ENCODE measurements around the gene HIC1. TPM values are rescaled to one million over a fixed set of nuclear protein-coding genes. Genes with fewer than 3 reads are reported as not detected.
A peak's percentile ranks its signal among the peaks of the same experiment; 100 is the strongest.

HIC1 gene
- total and polyA plus RNA-seq, 4 donors = 0.44 to 4.8 (median 3.7) TPM

DNA sequence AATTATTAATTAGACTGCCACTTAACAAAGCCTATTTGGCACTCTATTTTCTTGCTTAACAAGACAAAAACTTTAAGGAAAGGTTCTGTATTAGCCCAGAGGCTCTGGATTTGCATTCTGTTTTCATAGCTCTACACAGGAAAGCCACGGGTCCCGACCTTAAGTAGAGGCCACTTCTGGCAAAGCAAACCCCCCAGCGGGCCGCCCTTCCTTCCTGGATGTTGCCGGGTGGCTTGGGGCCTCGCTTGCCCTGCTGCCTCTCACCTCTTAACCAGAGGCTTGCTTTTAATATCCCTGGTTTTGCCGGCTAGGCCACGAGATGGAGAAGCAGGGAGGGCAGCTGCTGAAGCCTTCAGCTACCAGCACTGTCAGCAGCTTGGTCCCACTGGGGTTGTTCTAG lies 34.2 kb upstream of the HIC1 start:
- Histone ChIP-seq H3K36me3 (ENCODE audit: control insufficient read depth in 4 of 4, insufficient read depth in 3 of 4, low read depth in 1 of 4, low read length in 3 of 4) (no peaks in the 10 kb centered on the region), H3K4me1 (ENCODE audit: control insufficient read depth in 4 of 4, insufficient read depth in 4 of 4, low read length in 3 of 4) (peaks cover 5 to 55% (median 32%) of the 10 kb centered on the region in 4 donors), H3K4me3 (ENCODE audit: low read depth in 1 of 3, low read length in 3 of 3) (no peak overlapping the region), H3K27me3 (ENCODE audit: control insufficient read depth in 4 of 4, insufficient read depth in 4 of 4, low read length in 3 of 4) (no peaks in the 10 kb centered on the region), H3K27ac (ENCODE audit: low read depth in 1 of 2, low read length in 2 of 2) (no peak overlapping the region), H3K9ac (ENCODE audit: low read depth in 1 of 2, low read length in 2 of 2) (no peak overlapping the region), H3K9me3 (ENCODE audit: control insufficient read depth in 4 of 4, low read length in 3 of 4) (no peaks in the 10 kb centered on the region)
- TF ChIP-seq NR2F2 (IDR thresholded peaks at IDR 0.05) (peak; percentile 95), RXRA (IDR thresholded peaks at IDR 0.05) (peak in 1 of 2 donors; percentile 7), FOXA1 (IDR thresholded peaks at IDR 0.05) (no peak)
- TF ChIP-seq, protein P1, sequence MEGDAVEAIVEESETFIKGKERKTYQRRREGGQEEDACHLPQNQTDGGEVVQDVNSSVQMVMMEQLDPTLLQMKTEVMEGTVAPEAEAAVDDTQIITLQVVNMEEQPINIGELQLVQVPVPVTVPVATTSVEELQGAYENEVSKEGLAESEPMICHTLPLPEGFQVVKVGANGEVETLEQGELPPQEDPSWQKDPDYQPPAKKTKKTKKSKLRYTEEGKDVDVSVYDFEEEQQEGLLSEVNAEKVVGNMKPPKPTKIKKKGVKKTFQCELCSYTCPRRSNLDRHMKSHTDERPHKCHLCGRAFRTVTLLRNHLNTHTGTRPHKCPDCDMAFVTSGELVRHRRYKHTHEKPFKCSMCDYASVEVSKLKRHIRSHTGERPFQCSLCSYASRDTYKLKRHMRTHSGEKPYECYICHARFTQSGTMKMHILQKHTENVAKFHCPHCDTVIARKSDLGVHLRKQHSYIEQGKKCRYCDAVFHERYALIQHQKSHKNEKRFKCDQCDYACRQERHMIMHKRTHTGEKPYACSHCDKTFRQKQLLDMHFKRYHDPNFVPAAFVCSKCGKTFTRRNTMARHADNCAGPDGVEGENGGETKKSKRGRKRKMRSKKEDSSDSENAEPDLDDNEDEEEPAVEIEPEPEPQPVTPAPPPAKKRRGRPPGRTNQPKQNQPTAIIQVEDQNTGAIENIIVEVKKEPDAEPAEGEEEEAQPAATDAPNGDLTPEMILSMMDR (IDR thresholded peaks at IDR 0.05; ENCODE audit: low read depth, low read length, missing input control) = no peak
- no peak for DNase-seq (ENCODE audit: low spot score)
- WGBS = 73% methylated on average over 8 of the region's 8 CpGs

DNA sequence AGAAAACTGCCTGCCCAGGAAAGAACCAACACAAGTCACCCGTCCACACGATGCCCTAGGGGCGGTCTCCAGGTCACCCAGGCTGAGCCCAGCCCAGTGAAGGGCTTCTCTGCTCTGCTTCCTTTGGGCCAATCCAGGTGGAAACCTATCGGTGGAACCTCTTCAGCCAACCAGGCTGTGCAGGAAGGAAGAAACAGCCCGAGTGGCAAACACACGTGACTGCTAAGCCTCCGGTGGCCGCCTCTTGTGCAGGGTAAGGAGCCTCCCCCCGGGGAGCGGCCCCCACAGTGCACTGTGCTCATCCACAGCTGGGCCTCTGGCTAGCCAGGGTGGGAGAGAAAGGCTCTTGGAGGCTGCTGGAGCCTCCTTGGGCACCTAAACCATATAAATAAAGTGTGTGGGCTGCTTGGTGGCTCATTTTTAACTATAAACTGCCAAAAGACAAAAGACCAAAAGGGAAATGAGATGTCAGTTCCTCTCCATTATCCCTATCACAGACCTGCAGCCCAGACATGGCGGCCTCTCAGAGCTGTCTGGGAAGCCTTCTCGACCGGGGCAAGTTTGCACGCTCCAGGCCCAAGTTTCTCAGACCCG lies 32.2 kb upstream of the HIC1 start:
- TF ChIP-seq HNF4G (IDR thresholded peaks at IDR 0.05) (no peak), TAF1 (conservative IDR thresholded peaks at IDR 0.05) (no peak), RAD21 (IDR thresholded peaks at IDR 0.05) (no peak), NR2F2 (IDR thresholded peaks at IDR 0.05) (no peak), SP1 (IDR thresholded peaks at IDR 0.05) (no peak), JUND (IDR thresholded peaks at IDR 0.05) (no peak), EGR1 (IDR thresholded peaks at IDR 0.05; ENCODE audit: low read depth in 2 of 2) (no peak), GABPA (IDR thresholded peaks at IDR 0.05 in 1 of 2, conservative IDR thresholded peaks at IDR 0.05 in 1 of 2) (no peak), RXRA (IDR thresholded peaks at IDR 0.05) (no peak), HNF4A (conservative IDR thresholded peaks at IDR 0.05) (no peak), FOXA2 (IDR thresholded peaks at IDR 0.05) (no peak), YY1 (IDR thresholded peaks at IDR 0.05) (no peak), FOXA1 (IDR thresholded peaks at IDR 0.05) (no peak)
- TF ChIP-seq, protein P2, sequence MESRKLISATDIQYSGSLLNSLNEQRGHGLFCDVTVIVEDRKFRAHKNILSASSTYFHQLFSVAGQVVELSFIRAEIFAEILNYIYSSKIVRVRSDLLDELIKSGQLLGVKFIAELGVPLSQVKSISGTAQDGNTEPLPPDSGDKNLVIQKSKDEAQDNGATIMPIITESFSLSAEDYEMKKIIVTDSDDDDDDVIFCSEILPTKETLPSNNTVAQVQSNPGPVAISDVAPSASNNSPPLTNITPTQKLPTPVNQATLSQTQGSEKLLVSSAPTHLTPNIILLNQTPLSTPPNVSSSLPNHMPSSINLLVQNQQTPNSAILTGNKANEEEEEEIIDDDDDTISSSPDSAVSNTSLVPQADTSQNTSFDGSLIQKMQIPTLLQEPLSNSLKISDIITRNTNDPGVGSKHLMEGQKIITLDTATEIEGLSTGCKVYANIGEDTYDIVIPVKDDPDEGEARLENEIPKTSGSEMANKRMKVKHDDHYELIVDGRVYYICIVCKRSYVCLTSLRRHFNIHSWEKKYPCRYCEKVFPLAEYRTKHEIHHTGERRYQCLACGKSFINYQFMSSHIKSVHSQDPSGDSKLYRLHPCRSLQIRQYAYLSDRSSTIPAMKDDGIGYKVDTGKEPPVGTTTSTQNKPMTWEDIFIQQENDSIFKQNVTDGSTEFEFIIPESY (IDR thresholded peaks at IDR 0.05) = no peak
- TF ChIP-seq, protein P3, sequence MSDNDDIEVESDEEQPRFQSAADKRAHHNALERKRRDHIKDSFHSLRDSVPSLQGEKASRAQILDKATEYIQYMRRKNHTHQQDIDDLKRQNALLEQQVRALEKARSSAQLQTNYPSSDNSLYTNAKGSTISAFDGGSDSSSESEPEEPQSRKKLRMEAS (IDR thresholded peaks at IDR 0.05) = no peak
- TF ChIP-seq, protein P4, sequence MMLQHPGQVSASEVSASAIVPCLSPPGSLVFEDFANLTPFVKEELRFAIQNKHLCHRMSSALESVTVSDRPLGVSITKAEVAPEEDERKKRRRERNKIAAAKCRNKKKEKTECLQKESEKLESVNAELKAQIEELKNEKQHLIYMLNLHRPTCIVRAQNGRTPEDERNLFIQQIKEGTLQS (IDR thresholded peaks at IDR 0.05) = no peak
- TF ChIP-seq, protein P1 (IDR thresholded peaks at IDR 0.05; ENCODE audit: low read depth, low read length, missing input control) = no peak
- TF ChIP-seq, protein P5, sequence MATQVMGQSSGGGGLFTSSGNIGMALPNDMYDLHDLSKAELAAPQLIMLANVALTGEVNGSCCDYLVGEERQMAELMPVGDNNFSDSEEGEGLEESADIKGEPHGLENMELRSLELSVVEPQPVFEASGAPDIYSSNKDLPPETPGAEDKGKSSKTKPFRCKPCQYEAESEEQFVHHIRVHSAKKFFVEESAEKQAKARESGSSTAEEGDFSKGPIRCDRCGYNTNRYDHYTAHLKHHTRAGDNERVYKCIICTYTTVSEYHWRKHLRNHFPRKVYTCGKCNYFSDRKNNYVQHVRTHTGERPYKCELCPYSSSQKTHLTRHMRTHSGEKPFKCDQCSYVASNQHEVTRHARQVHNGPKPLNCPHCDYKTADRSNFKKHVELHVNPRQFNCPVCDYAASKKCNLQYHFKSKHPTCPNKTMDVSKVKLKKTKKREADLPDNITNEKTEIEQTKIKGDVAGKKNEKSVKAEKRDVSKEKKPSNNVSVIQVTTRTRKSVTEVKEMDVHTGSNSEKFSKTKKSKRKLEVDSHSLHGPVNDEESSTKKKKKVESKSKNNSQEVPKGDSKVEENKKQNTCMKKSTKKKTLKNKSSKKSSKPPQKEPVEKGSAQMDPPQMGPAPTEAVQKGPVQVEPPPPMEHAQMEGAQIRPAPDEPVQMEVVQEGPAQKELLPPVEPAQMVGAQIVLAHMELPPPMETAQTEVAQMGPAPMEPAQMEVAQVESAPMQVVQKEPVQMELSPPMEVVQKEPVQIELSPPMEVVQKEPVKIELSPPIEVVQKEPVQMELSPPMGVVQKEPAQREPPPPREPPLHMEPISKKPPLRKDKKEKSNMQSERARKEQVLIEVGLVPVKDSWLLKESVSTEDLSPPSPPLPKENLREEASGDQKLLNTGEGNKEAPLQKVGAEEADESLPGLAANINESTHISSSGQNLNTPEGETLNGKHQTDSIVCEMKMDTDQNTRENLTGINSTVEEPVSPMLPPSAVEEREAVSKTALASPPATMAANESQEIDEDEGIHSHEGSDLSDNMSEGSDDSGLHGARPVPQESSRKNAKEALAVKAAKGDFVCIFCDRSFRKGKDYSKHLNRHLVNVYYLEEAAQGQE (IDR thresholded peaks at IDR 0.05) = no peak
- Histone ChIP-seq H3K4me1 (ENCODE audit: control insufficient read depth in 4 of 4, insufficient read depth in 4 of 4, low read length in 3 of 4) (peaks cover 2 to 45% (median 29%) of the 10 kb centered on the region in 4 donors), H3K9me3 (ENCODE audit: control insufficient read depth in 4 of 4, low read length in 3 of 4) (no peaks in the 10 kb centered on the region), H3K4me3 (ENCODE audit: low read depth in 1 of 3, low read length in 3 of 3) (no peak overlapping the region), H3K27me3 (ENCODE audit: control insufficient read depth in 4 of 4, insufficient read depth in 4 of 4, low read length in 3 of 4) (no peaks in the 10 kb centered on the region), H3K27ac (ENCODE audit: low read depth in 1 of 2, low read length in 2 of 2) (peak overlapping the region in 1 of 2 donors; percentile 17), H3K9ac (ENCODE audit: low read depth in 1 of 2, low read length in 2 of 2) (no peak overlapping the region), H3K36me3 (ENCODE audit: control insufficient read depth in 4 of 4, insufficient read depth in 3 of 4, low read depth in 1 of 4, low read length in 3 of 4) (no peaks in the 10 kb centered on the region)
- no peak for DNase-seq (ENCODE audit: low spot score)
- 76% methylated on average over 15 of the region's 15 CpGs for WGBS

Data from liver (tissue), 9 donors.